Uterus (tissue), 2 donors: ENCODE results near the gene RNH1.

ENCODE experiments used
- CTCF ChIP-seq, 4 experiments: fragments of 200-600 bp in 2 of 4; fragments of 450-650 bp in 2 of 4; sonication (generic) in 2 of 4; IDR thresholded peaks; one replicate each; pipeline ENCODE4 v1.5.1; 2016 to 2019; ENCODE audit warnings: antibody characterized with exemption in 4 of 4, mild to moderate bottlenecking in 2 of 4, moderate library complexity in 1 of 4
- POLR2A ChIP-seq, 2 donors: fragments of 450-650 bp; IDR thresholded peaks; one replicate each; pipeline ENCODE4 v1.6.1; 2016; ENCODE audit warnings: antibody characterized with exemption in 2 of 2, mild to moderate bottlenecking in 1 of 2, moderate library complexity in 1 of 2

GRCh38 chr11:550746-551085 lies 43.7 kb upstream of the RNH1 start:
- TF ChIP-seq POLR2A (IDR thresholded peaks at IDR 0.05), result no peak
- no peak for TF ChIP-seq CTCF (IDR thresholded peaks at IDR 0.05)
